HL-60 (cell line): ENCODE measurements around the gene SHLD3.
"Not testable (repeated sequence)": the region's sequence is repeated elsewhere in the genome, so short reads cannot be mapped to it uniquely, and the experiment has no call there.

Source experiments
- DNase-seq, 2 experiments: peaks; one replicate each; pipeline ENCODE4 v3.0.0-alpha.2; 2010 to 2020; ENCODE audit warnings: low read depth in 1 of 2, low spot score in 1 of 2
- H3K27ac ChIP-seq: fragments of 250-450 bp; sonication (Bioruptor Pico); replicated peaks from 2 replicates; pipeline ENCODE4 v1.5.1; 2020; ENCODE audit warnings: mild to moderate bottlenecking, moderate library complexity
- H3K27me3 ChIP-seq: fragments of 250-450 bp; sonication (Bioruptor Pico); 2 replicates; pipeline ENCODE4 v1.5.1; 2021; ENCODE audit warnings: mild to moderate bottlenecking, moderate library complexity; ENCODE audit not compliant: insufficient read depth, poor library complexity, severe bottlenecking
- H3K4me3 ChIP-seq: replicated peaks from 2 replicates; pipeline ENCODE4 v1.5.1; 2011; ENCODE audit warnings: mild to moderate bottlenecking, control low read depth, low read length; ENCODE audit not compliant: insufficient read depth
- GABPA ChIP-seq: IDR thresholded peaks from 2 replicates; pipeline ENCODE4 v1.6.1; 2012; ENCODE audit warnings: low read depth
- POLR2AphosphoS5 ChIP-seq: IDR thresholded peaks from 2 replicates; pipeline ENCODE4 v1.6.1; 2012; ENCODE audit warnings: low read depth
- SPI1 ChIP-seq: IDR thresholded peaks from 2 replicates; pipeline ENCODE4 v1.6.1; 2012; ENCODE audit warnings: low read depth, mild to moderate bottlenecking, borderline replicate concordance
- TF ChIP-seq, protein P1 (sequence below): IDR thresholded peaks from one replicate; pipeline ENCODE4 v1.5.1; 2011; ENCODE audit warnings: low read length, control low read depth, inconsistent platforms; ENCODE audit not compliant: insufficient read depth
- TF ChIP-seq, protein P2 (sequence below): IDR thresholded peaks from 2 replicates; pipeline ENCODE4 v1.6.1; 2012; ENCODE audit warnings: low read depth; ENCODE audit not compliant: insufficient replicate concordance

Gene SHLD3

DNA sequence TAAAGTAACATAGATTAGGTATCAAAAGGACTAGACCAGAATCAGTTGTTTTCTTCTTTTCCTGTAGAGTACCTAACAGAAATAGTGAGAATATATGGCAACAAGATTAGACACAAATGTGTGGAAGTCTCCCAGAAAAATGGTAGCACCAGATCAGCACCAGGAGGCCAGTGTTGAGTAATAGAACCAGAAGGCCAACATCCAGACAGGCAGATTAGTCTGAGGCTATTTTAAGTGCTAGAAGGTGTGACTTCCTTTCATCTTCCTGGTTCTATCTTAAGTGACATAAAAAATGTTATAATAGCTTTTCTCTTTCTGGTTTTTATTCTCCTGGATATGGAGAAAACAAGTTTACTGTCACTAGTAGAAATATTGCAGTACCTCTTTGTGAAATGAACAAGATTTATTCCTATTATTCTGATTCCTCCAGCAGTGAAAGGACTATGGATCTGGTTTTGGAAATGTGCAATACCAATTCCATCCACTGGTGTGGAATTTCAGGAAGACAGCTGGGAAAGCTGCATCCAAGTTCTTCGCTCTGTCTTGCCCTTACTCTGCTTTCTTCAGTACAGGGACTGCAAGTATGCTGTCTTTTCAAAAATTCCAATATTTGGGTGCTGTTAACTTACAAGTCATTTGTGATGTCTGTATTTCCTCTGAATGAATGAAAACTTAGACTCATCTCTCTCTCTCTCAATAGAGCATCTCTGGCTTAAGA is 39.1 kb downstream of the SHLD3 start:
- Histone ChIP-seq H3K4me3 (no peak overlapping the region), H3K27ac (no peak overlapping the region), H3K27me3 (no peaks in the 10 kb centered on the region)
- no peak for DNase-seq
- TF ChIP-seq, protein P1, sequence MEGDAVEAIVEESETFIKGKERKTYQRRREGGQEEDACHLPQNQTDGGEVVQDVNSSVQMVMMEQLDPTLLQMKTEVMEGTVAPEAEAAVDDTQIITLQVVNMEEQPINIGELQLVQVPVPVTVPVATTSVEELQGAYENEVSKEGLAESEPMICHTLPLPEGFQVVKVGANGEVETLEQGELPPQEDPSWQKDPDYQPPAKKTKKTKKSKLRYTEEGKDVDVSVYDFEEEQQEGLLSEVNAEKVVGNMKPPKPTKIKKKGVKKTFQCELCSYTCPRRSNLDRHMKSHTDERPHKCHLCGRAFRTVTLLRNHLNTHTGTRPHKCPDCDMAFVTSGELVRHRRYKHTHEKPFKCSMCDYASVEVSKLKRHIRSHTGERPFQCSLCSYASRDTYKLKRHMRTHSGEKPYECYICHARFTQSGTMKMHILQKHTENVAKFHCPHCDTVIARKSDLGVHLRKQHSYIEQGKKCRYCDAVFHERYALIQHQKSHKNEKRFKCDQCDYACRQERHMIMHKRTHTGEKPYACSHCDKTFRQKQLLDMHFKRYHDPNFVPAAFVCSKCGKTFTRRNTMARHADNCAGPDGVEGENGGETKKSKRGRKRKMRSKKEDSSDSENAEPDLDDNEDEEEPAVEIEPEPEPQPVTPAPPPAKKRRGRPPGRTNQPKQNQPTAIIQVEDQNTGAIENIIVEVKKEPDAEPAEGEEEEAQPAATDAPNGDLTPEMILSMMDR = no peak
- TF ChIP-seq, protein P2, sequence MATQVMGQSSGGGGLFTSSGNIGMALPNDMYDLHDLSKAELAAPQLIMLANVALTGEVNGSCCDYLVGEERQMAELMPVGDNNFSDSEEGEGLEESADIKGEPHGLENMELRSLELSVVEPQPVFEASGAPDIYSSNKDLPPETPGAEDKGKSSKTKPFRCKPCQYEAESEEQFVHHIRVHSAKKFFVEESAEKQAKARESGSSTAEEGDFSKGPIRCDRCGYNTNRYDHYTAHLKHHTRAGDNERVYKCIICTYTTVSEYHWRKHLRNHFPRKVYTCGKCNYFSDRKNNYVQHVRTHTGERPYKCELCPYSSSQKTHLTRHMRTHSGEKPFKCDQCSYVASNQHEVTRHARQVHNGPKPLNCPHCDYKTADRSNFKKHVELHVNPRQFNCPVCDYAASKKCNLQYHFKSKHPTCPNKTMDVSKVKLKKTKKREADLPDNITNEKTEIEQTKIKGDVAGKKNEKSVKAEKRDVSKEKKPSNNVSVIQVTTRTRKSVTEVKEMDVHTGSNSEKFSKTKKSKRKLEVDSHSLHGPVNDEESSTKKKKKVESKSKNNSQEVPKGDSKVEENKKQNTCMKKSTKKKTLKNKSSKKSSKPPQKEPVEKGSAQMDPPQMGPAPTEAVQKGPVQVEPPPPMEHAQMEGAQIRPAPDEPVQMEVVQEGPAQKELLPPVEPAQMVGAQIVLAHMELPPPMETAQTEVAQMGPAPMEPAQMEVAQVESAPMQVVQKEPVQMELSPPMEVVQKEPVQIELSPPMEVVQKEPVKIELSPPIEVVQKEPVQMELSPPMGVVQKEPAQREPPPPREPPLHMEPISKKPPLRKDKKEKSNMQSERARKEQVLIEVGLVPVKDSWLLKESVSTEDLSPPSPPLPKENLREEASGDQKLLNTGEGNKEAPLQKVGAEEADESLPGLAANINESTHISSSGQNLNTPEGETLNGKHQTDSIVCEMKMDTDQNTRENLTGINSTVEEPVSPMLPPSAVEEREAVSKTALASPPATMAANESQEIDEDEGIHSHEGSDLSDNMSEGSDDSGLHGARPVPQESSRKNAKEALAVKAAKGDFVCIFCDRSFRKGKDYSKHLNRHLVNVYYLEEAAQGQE = no peak
- no peak for TF ChIP-seq SPI1
- no peak for TF ChIP-seq GABPA
- no peak for TF ChIP-seq POLR2AphosphoS5

DNA sequence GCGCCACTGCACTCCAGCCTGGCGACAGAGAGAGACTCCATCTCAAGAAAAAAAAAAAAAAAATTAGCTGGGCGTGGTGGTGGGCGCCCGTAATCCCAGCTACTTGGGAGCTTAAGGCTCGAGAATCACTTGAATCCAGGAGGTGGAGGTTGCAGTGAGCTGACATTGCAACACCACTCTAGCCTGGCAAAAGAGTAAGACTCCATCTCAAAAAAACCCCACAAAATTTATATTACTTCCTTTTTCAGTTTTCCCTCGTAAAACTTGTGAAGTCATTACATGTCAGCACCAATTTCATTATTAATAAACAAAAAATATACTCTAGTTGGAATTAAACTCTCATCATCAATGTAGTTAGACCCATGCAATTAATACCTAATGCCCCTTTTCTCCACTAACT is 43.9 kb downstream of the SHLD3 start:
- DNase-seq = peak in 1 of 2 experiments; percentile 30
- no peak overlapping the region for H3K27ac ChIP-seq
- H3K4me3 ChIP-seq = no peak overlapping the region
- TF ChIP-seq POLR2AphosphoS5 (no peak), GABPA (no peak), SPI1 (no peak)
- TF ChIP-seq, protein P1 = no peak
- TF ChIP-seq, protein P2 = no peak
- H3K27me3 ChIP-seq = no peaks in the 10 kb centered on the region

DNA sequence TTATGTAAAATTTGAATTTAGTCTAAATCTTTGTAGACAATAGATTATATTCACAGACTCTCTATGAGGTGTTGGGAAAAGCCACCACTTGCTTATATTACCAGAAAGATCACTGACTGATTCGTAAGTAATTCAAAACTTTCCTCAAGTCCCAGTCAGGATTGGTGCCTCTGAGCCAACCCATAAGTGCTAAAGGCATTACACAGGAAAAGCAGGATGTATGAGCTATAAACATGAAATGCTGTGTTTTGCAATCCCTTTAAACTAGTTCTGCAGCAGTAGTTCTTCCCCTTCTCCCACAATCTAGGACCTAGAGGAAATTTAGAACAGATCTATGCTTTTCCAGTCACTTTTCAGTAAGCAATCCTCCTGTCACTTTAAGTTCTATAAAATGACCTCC is 48.0 kb downstream of the SHLD3 start:
- TF ChIP-seq GABPA = no peak
- TF ChIP-seq, protein P1 = no peak
- Histone ChIP-seq H3K27me3 (no peaks in the 10 kb centered on the region), H3K4me3 (no peak overlapping the region), H3K27ac (no peak overlapping the region)
- no peak for DNase-seq

DNA sequence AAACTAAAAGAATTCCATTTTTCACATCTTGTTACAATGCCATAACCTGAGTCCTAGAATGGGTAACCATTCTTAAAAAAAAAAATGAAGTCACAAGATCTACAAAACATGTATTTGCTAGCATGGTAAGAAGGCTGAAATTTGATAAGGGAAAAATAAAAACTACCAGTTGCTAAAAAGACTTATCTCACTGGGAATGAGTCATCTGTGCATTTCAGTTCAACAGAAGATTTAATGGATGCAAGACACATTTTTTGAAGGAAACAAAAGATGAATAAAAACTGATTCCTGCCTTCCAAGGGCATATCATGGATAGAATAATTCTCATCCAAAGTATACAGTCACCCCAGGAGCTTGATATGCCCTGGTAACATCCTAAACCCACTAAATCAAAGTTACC is 49.9 kb downstream of the SHLD3 start:
- no peaks in the 10 kb centered on the region for H3K27me3 ChIP-seq
- no peak for DNase-seq
- no peak overlapping the region for H3K27ac ChIP-seq
- TF ChIP-seq SPI1 (no peak), POLR2AphosphoS5 (no peak), GABPA (no peak)
- TF ChIP-seq, protein P2 = no peak
- H3K4me3 ChIP-seq = no peak overlapping the region

DNA sequence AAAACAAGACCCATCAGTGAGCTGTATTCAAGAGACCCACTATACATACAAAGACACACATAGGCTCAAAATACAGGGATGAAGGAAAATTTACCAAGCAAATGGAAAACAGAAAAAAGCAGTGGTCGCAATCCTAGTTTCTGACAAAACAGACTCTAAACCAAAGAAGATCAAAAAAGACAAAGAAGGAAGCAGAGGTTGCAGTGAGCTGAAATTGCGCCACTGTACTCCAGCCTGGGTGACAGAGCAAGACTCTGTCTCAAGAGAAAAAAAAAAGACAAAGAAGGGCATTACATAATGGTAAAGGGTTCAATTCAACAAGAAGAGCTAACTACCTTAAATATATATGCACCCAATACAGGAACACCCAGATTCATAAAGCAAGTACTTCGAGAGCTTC is 51.2 kb downstream of the SHLD3 start:
- H3K27ac ChIP-seq, H3K27me3 ChIP-seq, H3K4me3 ChIP-seq: not testable (repeated sequence)
- peak in 1 of 2 experiments; percentile 57 for DNase-seq
